ENCODE data around the gene KCNIP1. TPM values are rescaled to one million over a fixed set of nuclear protein-coding genes. Genes with fewer than 3 reads are reported as not detected.

The KCNIP1 gene
- total RNA-seq, 1 donor from 2014 or later = 8.7 TPM

DNA sequence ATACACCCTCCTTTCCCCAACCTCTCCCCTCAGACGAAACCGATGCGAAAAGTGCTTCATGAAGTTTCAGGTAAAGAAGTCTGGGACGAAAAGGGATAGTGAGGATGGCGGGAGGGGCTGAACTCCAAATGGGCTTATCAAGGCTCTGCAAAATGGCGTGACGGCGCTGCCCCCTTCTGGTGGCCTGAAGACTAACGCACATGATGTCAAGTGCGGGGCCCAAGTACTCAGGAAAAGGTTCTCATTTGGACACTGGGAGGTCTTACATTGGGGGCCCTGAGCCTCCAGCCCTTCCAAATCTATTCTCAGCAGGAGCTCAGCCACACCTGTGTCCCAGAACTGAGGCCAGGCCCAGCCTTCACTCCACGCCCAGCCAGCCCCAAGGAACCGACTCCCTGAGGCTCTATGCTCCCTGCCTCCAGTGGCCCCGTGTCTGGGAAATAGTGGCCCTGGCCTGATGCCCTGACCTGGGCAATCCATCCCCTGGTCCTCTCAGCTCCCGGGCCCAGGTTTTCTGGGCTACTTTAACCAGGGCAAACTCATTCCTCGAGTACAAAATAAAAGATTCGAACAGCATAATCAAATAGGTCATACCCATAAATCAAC is 119.9 kb downstream of the KCNIP1 start:
- no peaks in the 10 kb centered on the region for H3K9me3 Mint-ChIP-seq (ENCODE audit: low read depth)
- peak; percentile 63 for DNase-seq (ENCODE audit: low spot score)

DNA sequence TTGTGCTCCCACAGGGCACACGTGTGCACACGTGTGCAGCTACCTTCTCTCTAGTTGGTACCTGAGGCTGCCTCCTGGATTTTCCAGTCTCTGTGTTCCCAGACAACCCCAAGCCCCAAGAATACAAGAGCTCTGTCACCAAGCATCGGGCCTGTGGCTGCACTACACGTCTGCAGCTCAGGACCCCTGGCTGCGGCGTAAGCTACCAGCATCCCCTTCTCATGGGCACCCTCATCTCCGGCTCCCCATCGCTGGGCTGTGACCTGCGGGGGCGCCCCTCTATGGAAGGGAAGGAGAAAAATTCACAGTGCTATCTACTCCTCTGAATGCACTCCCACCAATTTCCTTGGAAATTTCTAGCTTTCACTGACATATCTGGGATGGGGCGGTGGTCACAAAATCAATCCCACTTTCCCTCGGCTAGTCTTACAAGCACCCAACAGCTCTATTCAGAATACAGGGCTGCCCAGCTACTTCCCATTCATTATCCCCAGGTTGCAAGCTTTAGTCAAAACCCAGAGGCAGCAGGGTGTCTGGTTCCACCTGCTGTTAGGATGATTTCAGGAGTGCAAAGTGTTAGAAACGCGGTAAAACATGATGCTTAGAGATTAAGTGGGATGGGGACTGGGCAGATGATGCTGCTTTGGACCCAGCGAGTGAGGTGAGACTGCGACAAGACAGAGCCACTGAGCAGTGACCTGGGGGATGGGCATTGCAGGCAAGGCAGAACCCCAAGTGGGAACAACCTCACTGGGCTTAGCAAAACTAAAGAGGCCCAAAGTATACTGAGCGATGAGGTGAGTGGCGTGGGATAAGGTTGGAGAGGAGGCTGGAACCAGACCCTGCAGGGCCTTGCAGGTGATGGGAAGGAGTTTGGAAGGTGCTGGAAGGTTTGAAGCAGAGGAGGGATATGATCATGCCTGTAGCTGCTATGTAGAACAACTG is 121.7 kb downstream of the KCNIP1 start:
- Mint-ChIP-seq H3K4me3 (ENCODE audit: unreplicated experiment) (no peak overlapping the region), H3K4me1 (ENCODE audit: low read depth) (peaks cover 5% of the 10 kb centered on the region), H3K9me3 (ENCODE audit: low read depth) (no peaks in the 10 kb centered on the region), H3K27ac (ENCODE audit: unreplicated experiment) (no peak overlapping the region), H3K36me3 (ENCODE audit: low read depth) (no peaks in the 10 kb centered on the region), H3K27me3 (ENCODE audit: low read depth) (peaks cover 1% of the 10 kb centered on the region)
- TF ChIP-seq, protein P1, sequence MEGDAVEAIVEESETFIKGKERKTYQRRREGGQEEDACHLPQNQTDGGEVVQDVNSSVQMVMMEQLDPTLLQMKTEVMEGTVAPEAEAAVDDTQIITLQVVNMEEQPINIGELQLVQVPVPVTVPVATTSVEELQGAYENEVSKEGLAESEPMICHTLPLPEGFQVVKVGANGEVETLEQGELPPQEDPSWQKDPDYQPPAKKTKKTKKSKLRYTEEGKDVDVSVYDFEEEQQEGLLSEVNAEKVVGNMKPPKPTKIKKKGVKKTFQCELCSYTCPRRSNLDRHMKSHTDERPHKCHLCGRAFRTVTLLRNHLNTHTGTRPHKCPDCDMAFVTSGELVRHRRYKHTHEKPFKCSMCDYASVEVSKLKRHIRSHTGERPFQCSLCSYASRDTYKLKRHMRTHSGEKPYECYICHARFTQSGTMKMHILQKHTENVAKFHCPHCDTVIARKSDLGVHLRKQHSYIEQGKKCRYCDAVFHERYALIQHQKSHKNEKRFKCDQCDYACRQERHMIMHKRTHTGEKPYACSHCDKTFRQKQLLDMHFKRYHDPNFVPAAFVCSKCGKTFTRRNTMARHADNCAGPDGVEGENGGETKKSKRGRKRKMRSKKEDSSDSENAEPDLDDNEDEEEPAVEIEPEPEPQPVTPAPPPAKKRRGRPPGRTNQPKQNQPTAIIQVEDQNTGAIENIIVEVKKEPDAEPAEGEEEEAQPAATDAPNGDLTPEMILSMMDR (IDR thresholded peaks at IDR 0.05) = peak; percentile 23
- peak; percentile 65 for DNase-seq (ENCODE audit: low spot score)

More for the DNA sequence above, 119.9 kb downstream of the KCNIP1 start:
- TF ChIP-seq, protein P1 (IDR thresholded peaks at IDR 0.05) = peak; percentile 90
- Mint-ChIP-seq H3K27me3 (ENCODE audit: low read depth) (peaks cover 1% of the 10 kb centered on the region), H3K27ac (ENCODE audit: unreplicated experiment) (no peak overlapping the region), H3K4me1 (ENCODE audit: low read depth) (no peaks in the 10 kb centered on the region), H3K4me3 (ENCODE audit: unreplicated experiment) (no peak overlapping the region), H3K36me3 (ENCODE audit: low read depth) (no peaks in the 10 kb centered on the region)

DNA sequence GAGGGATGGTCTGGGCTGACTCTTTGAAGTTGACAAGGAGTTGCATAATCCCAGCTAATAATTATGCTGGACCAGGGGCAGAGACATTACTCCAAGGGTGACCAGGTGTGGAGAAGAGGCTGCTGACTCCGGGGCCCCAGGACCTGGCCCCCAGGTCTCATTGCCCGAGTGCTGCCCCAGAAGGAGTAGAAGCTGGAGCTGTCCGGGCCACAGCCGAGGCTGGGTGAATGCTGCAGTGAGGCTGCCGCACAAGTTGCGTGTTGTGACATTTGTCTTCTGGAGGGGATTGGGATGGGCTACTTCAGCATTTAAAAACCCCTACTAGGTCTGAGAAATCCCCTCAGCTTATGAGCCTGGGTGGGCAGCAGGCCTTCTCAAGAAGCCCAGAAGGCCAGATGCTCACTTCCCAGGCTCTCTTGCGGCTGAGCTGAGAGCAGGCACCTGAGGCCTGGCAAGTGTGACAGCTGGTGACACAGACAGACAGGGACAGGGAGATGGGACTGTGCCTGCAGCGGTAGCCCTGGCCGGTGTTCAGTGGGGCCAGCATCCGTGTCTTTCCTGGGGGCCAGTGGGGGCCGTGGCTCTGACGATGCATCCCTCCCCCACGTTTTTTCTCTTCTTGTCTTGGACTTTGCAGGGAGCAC is 122.8 kb downstream of the KCNIP1 start:
- TF ChIP-seq, protein P1 (IDR thresholded peaks at IDR 0.05) = no peak
- peak; percentile 68 for DNase-seq (ENCODE audit: low spot score)
- peaks cover 16% of the 10 kb centered on the region for H3K4me1 Mint-ChIP-seq (ENCODE audit: low read depth)
- H3K27me3 Mint-ChIP-seq (ENCODE audit: low read depth) = peaks cover 1% of the 10 kb centered on the region
- no peak overlapping the region for H3K27ac Mint-ChIP-seq (ENCODE audit: unreplicated experiment)
- H3K4me3 Mint-ChIP-seq (ENCODE audit: unreplicated experiment) = no peak overlapping the region
- no peaks in the 10 kb centered on the region for H3K36me3 Mint-ChIP-seq (ENCODE audit: low read depth)
- no peaks in the 10 kb centered on the region for H3K9me3 Mint-ChIP-seq (ENCODE audit: low read depth)

DNA sequence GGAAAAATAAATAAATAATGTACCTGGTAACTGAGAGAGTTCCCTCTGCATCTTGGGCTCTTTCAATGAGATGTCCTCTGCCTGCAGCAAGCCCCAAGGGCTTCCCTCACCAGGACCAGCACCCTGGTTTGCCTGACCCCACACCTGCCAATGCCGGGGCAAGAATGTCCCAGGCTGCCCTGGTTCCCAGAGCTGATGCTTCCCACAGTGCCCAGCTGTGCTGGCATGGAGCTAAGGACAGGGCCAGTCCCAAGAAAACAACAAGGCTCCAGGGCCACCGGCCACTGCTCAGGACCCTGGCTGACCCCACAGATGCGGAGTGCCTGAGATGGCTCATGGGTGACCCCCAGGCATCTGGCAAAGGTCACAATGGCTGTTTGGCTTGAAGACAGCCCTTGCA is 123.5 kb downstream of the KCNIP1 start:
- no peak overlapping the region for H3K4me3 Mint-ChIP-seq (ENCODE audit: unreplicated experiment)
- TF ChIP-seq, protein P1 (IDR thresholded peaks at IDR 0.05) = no peak
- DNase-seq (ENCODE audit: low spot score) = peak; percentile 60
- no peaks in the 10 kb centered on the region for H3K36me3 Mint-ChIP-seq (ENCODE audit: low read depth)
- H3K9me3 Mint-ChIP-seq (ENCODE audit: low read depth) = no peaks in the 10 kb centered on the region
- no peak overlapping the region for H3K27ac Mint-ChIP-seq (ENCODE audit: unreplicated experiment)
- H3K27me3 Mint-ChIP-seq (ENCODE audit: low read depth) = peaks cover 1% of the 10 kb centered on the region
- peaks cover 22% of the 10 kb centered on the region for H3K4me1 Mint-ChIP-seq (ENCODE audit: low read depth)

DNA sequence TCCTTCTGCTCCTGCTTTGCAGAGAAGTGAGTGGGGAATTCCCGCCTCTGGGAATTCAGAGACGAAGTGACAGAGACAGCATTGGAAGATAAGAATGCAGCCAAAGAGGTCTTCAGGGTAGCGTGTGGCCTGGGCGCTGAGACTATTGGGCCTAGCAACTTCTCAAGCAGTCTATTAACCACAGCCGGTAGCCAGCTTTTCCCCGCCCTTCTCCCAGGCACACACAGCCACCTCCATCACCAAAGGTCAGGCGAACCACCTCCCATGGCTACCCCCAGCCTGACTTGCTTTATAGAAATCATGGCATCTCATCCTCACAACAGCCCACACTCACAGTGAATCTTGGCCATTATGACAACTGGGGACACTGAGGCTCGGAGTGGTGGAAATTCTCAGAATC is 124.2 kb downstream of the KCNIP1 start:
- no peaks in the 10 kb centered on the region for H3K36me3 Mint-ChIP-seq (ENCODE audit: low read depth)
- peaks cover 30% of the 10 kb centered on the region for H3K4me1 Mint-ChIP-seq (ENCODE audit: low read depth)
- H3K27me3 Mint-ChIP-seq (ENCODE audit: low read depth) = peaks cover 1% of the 10 kb centered on the region
- TF ChIP-seq, protein P1 (IDR thresholded peaks at IDR 0.05) = no peak
- H3K4me3 Mint-ChIP-seq (ENCODE audit: unreplicated experiment) = no peak overlapping the region
- DNase-seq (ENCODE audit: low spot score) = peak; percentile 46
- H3K9me3 Mint-ChIP-seq (ENCODE audit: low read depth) = no peaks in the 10 kb centered on the region
- no peak overlapping the region for H3K27ac Mint-ChIP-seq (ENCODE audit: unreplicated experiment)
